ENCODE data around the gene SYT5. TPM values are rescaled to one million over a fixed set of nuclear protein-coding genes. Genes with fewer than 3 reads are reported as not detected.

SYT5 gene
- total RNA-seq, 2 experiments from 2014 or later, result 0.84 TPM; not detected in 1

GRCh38 chr19:55186080-55186479, 6.0 kb upstream of the SYT5 start:
- no peak for TF ChIP-seq EZH2phosphoT487 (IDR thresholded peaks at IDR 0.05; ENCODE audit: borderline replicate concordance, low read depth, low read length)
- TF ChIP-seq, protein P1, sequence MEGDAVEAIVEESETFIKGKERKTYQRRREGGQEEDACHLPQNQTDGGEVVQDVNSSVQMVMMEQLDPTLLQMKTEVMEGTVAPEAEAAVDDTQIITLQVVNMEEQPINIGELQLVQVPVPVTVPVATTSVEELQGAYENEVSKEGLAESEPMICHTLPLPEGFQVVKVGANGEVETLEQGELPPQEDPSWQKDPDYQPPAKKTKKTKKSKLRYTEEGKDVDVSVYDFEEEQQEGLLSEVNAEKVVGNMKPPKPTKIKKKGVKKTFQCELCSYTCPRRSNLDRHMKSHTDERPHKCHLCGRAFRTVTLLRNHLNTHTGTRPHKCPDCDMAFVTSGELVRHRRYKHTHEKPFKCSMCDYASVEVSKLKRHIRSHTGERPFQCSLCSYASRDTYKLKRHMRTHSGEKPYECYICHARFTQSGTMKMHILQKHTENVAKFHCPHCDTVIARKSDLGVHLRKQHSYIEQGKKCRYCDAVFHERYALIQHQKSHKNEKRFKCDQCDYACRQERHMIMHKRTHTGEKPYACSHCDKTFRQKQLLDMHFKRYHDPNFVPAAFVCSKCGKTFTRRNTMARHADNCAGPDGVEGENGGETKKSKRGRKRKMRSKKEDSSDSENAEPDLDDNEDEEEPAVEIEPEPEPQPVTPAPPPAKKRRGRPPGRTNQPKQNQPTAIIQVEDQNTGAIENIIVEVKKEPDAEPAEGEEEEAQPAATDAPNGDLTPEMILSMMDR (conservative IDR thresholded peaks at IDR 0.05; ENCODE audit: low read length), result no peak
- POLR2A ChIA-PET, result no interaction called here
- DNase-seq (ENCODE audit: low spot score), result no peak
- no peaks in the 10 kb centered on the region for H3K9me2 ChIP-seq (ENCODE audit: insufficient read depth, low read length)
- no peaks in the 10 kb centered on the region for H3K36me3 ChIP-seq (ENCODE audit: insufficient read depth, low read length)
- no peaks in the 10 kb centered on the region for H3K79me2 ChIP-seq (ENCODE audit: insufficient read depth, low read depth, low read length)
- H4K20me1 ChIP-seq (ENCODE audit: insufficient read depth, low read length), result no peaks in the 10 kb centered on the region
- H3K27ac ChIP-seq (ENCODE audit: low read depth, low read length, poor library complexity, severe bottlenecking), result no peak overlapping the region
- no peak overlapping the region for H2AFZ ChIP-seq (ENCODE audit: low read length)
- H3K4me3 ChIP-seq (ENCODE audit: low read depth, low read length, poor library complexity, severe bottlenecking), result no peak overlapping the region
- H3K4me2 ChIP-seq (ENCODE audit: low read length), result no peak overlapping the region
- CTCF ChIA-PET (ENCODE audit: unreplicated experiment), result no interaction called here
- BruUV-seq (replicated peaks), result no TSS peak
- intact Hi-C loops (cut with micrococcal nuclease; ENCODE audit: unreplicated experiment), result no loop called here
- no peaks in the 10 kb centered on the region for H3K4me1 ChIP-seq (ENCODE audit: insufficient read depth, low read length, poor library complexity, severe bottlenecking)
- no peaks in the 10 kb centered on the region for H3K9me3 ChIP-seq (ENCODE audit: low read length)

DNA sequence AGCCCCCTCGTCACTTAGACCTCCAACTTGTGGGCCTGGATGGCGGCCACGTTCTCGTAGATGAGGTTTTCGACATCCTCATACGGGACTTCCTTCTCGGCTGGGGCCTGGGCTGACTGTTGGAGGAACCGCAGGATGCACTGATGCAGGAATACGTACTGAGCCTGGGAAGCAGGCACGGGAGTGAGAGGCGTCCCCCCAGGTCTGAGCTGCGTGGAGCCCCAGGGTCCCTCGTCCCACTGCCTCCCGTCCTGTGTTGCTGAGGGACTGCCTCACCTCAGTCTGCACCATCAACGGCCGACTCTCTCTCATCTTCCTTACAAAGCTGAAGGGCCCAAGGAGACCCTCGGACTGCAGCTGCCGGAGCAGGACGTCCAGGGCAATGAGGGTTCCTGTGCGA, 1.7 kb upstream of the SYT5 start:
- Histone ChIP-seq H3K4me2 (ENCODE audit: low read length) (no peak overlapping the region), H3K36me3 (ENCODE audit: insufficient read depth, low read length) (no peaks in the 10 kb centered on the region), H3K79me2 (ENCODE audit: insufficient read depth, low read depth, low read length) (no peaks in the 10 kb centered on the region)

More for the DNA sequence above, 1.7 kb upstream of the SYT5 start:
- ChIA-PET POLR2A (no interaction called here), CTCF (ENCODE audit: unreplicated experiment) (no interaction called here)
- no TSS peak for BruUV-seq (replicated peaks)
- DNase-seq (ENCODE audit: low spot score), result no peak
- Histone ChIP-seq H4K20me1 (ENCODE audit: insufficient read depth, low read length) (no peaks in the 10 kb centered on the region), H3K9me3 (ENCODE audit: low read length) (no peaks in the 10 kb centered on the region), H3K4me1 (ENCODE audit: insufficient read depth, low read length, poor library complexity, severe bottlenecking) (peaks cover 14% of the 10 kb centered on the region), H3K4me3 (ENCODE audit: low read depth, low read length, poor library complexity, severe bottlenecking) (no peak overlapping the region), H2AFZ (ENCODE audit: low read length) (no peak overlapping the region), H3K27ac (ENCODE audit: low read depth, low read length, poor library complexity, severe bottlenecking) (no peak overlapping the region), H3K9me2 (ENCODE audit: insufficient read depth, low read length) (no peaks in the 10 kb centered on the region)
- TF ChIP-seq EZH2phosphoT487 (IDR thresholded peaks at IDR 0.05; ENCODE audit: borderline replicate concordance, low read depth, low read length), result no peak
- TF ChIP-seq, protein P1 (conservative IDR thresholded peaks at IDR 0.05; ENCODE audit: low read length), result no peak
- intact Hi-C loops (cut with micrococcal nuclease; ENCODE audit: unreplicated experiment), result no loop called here

Data from OCI-LY7 (cell line).